NCI-H187 (cell line): ENCODE results near the gene RDH5.

Experiments used
- DNase-seq, 2 experiments: peaks; one replicate each; lab custom pipeline; 2025; lab: John Stamatoyannopoulos, UW

The RDH5 gene

DNA sequence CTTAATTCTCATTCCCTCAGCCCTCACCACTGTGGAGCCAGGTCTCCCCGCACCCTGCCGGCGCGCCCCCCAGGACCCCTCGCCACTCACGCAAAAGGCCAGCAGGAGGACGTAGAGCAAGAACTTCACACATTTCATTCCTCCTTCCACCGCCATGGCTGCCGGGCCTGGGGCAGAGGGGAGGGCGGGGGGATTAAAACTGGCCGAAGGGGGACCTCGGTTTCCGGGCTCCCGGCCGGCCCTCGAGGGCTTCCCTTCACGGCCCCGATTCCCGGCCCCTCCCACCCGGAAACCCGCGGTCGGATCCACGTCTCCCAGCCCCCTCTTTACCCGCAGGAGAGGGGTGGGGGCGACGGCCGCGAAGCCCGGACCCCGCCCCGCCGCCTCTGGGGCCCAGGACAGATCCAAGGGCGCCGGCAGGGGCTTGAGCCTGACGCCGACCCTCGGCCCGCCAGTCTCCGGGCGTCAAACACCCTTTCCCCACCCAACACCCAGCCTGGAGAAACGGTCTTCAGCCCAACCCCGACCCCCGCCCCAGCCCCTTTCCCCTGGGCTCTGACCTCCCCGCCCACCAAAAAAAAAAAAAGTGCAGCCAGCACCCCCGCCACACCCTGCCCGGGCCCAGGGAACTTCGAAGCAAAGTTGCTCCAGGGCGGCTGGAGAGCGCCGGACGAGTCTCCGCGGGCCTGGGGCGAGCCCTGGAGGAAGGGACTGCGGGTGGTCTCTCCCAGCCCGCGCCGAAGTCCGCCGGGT, 8.2 kb downstream of the RDH5 start:
- DNase-seq, result no peak

DNA sequence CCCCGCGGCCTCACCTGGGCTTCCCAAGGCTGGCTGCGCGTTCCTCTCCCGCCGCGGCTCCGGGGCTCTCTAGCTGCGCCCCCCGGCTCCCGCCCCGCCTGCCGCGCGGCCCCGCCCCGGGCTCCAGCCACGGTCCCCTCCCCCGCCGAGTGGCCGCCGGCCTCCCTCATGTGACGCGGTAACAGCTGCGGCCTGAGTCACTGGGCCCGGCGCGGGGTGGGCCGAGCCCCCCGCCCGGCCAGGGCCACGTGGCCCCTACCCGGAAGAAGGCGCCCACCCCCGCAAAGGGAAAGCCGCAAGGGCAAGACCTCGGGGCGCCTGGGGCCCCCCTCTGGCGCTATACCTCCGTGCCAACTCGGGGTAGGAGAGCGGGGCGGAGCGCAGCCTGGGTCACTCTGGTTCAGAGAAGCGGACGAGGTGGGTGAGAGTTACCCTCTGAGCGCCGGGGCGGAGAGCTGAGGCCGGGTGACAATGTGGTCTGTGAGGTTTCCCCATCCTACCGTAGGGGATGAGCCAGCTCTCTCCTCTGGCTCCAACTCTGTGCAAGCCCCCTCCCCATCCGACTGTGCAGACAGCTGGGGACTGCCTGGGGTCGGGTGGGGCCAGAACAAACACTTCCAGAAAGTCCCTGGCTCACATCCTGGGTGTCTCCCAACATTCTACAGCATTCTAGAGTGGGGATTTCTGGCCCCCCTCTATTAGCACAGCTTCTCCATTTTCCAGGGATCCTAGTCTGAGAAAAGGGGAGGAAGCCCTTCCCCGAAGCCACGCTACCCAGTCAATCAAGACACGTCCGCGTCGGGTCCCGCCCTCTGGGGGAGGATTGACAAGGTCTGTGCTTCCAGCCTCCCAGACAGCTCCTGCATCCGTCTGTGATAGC, 9.0 kb downstream of the RDH5 start, which contains the start of gene CD63:
TSS of gene CD63 (minus strand) at position 71 of the 880 bp plus-strand sequence. CDS start 668 bp downstream, outside the sequence.
- DNase-seq, result peak; percentile 78 to 79

DNA sequence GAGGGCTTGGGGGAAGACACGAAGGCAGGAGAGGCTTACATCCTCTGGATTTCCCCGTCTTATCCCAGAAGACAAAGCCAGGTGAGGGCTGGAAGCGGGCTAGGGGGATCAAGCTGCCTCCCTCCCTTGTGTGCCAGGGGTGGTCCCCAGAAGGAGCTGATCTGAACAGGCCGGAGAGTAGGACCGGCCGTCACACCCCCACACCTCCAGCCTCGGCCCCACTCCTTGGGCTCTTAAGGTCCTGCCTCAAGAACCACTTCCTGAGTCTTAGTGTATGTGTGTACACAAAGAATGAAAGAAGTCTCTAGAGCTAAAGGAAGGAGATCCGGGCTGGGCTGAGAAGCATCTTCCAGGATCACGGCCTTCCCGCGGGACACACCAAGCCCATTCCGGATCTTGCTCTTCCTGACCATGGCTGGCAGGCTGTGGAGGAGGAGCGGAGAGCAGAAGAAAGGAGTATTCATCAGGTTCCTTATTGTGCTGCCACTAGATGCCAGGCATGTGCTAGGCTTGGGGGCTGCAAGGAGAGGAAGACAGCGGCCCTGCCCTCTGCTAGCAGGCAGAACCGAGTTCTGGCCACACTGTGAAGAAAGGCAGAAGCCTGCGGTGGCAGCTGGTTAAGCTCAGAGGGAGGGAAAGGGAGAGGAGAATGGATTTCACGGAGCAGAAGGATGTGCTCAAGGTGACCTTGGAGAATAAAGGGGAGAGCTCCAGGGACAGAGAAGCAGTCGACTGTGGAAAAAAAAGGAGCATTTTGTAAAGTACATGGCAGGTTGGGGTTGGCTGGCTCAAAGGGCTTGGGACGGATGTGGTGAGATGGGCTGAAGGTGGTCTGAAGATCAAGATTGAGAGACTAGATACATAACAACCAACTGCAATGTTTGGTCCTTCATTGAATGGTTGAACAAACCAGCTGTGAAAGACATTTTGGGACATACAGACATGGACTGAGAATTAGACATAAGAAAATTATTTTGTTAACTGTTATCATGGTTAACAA, 9.9 kb downstream of the RDH5 start:
- no peak for DNase-seq

GRCh38 chr12:55732288-55732687, 12.1 kb downstream of the RDH5 start:
- no peak for DNase-seq

- DNase-seq, result no peak
Measured at GRCh38 chr12:55733021-55733555, 12.9 kb downstream of the RDH5 start.

DNA sequence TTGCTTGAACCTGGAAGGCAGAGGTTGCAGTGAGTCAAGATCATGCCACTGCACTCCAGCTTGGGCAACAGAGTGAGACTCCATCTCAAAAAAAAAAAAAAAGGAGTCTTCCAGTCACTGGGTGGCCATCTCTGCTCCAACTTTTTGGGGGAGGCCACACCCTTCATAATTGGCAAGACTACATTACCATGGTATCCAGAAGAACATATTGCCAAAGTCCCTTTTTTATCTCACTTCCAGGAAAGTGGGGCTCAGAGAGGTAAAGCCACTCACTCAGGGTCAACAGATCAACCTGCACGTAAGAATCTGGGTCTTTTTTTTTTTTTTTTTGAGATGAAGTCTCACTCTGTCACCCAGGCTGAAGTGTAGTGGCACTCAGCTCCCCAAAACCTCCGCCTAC, 13.7 kb downstream of the RDH5 start:
- DNase-seq, result no peak

DNA sequence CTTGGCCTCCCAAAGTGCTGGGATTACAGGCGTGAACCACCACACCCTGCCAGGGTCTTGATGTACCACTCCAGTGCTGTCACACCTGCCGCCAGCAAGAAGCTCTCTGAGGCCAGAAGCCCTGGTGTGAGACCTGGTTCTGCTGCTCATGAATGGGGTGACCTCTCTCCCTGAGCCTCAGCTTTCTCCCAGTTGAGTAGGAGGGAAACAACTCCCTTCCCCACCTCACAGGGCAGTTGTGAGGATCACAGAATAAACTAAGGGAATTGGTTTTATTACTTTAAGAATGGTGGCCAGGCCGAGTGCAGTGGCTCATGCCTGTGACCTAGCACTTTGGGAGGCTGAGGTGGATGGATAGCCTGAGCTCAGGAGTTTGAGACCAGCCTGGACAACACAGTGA, 14.4 kb downstream of the RDH5 start:
- DNase-seq, result no peak

- DNase-seq, result no peak
Measured at GRCh38 chr12:55736076-55736475, 15.9 kb downstream of the RDH5 start.

DNA sequence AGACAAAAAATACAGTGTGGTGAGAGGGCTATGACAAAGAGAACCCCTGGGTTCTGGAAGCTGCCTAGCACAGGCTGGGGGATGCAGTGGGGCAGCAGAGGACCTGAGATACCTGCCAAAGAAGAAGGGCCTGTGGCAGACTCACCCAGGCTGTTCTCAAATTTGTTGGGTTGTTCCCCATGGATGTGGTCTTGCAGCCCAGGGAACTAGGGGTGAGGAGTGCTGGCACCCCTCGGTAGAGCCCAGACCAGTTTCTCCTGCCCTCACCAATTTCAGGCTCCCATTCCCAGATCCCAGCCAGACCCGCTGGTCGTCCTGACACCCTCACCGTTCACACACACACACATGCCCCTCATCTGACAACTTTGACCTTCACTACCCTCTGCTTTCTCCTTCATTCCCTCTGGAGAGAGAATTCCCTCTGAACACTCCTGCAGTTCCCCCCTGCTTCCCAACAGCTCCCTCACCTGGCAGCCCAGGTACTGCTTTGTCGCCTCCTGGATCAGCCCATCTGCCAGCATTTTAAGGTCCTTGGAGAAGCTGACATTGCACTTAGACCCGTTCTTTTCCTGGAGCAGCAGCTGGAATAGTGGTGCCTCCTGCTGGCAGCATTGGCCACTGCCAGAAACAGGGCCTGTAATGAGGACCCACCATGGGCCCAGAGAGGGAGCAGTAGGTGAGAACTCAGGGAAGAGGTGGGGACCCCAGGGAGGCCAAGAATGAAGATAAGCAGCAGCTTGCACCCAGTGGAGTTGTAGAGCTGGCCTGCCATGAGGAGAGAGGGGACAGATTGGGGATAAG, 16.8 kb downstream of the RDH5 start:
- DNase-seq, result peak; percentile 70 to 72

DNA sequence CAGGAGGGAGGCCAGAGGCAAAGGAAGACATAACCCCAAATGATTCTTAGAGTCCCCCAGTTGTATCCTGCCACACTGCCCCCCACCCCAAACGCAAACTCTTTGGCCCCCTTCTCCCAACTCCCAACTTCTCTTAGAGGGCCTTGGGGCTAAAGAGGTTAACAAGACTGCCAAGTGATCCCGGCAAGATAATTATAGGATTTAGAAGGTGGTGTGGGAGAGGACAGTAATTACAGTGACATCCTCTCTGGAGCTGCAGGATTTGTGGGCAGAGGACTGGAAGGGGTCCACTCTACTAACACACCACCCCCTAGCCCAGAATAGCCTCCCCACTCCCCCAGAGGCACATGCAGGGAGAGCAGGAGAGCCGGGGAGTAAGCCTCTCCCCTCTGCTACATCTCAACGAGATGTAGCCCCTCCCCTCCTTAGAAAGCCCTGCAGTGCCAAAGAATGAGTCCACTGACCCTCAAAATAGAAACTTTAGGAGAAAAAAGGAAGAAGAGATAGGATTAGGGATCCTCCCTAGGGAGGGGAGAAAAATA, 17.5 kb downstream of the RDH5 start:
- no peak for DNase-seq

- DNase-seq, result peak; percentile 71 to 84
Measured at GRCh38 chr12:55738123-55739024, 18.2 kb downstream of the RDH5 start.

GRCh38 chr12:55739025-55739378, 18.8 kb downstream of the RDH5 start:
- no peak for DNase-seq

DNA sequence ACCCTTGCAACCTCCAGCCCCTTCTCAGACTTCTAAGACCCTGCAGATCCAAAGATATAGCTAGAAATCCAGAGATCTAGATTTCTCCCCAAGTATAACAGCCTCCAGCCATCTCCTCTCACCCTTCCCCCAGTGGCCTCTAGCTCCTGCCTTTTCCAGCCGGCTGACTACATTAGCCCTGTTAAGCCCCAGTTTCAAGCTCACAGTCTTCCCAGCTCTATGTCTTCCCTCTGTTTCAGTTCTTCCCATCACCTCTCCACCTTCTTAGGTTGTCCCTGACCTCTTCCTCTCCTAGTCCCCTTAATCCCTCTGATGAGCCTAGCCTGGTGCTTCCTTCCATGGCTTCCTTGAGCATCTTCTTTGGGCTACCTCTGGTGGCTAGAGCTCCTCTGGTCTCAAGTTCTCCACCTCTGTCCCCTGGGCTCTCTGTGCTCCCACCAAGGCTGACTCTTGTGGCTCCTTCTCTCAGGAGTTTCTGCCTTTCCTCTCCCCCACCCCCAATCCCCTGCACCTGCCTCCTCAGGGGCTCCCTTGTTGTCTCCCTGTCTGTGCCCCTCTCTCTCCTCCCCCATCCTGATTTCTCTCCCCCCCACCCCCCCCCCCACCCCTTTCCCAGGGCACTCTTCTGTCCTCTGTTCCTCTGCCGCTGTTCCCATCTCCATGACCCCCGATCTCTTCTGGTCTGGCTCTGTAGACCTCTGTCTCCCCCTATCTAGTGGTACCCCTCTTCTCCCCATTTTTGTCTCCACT, 21.9 kb downstream of the RDH5 start:
- DNase-seq, result no peak

GRCh38 chr12:55742719-55743405, 22.7 kb downstream of the RDH5 start, which contains the start of gene GDF11:
Gene GDF11, plus strand, starts transcription at chr12:55743122. Its CDS starts 195 bp downstream, at chr12:55743317.
- peak; percentile 72 to 79 for DNase-seq

GRCh38 chr12:55743406-55744339, 23.5 kb downstream of the RDH5 start:
- DNase-seq, result peak in 1 of 2 experiments; percentile 47

DNA sequence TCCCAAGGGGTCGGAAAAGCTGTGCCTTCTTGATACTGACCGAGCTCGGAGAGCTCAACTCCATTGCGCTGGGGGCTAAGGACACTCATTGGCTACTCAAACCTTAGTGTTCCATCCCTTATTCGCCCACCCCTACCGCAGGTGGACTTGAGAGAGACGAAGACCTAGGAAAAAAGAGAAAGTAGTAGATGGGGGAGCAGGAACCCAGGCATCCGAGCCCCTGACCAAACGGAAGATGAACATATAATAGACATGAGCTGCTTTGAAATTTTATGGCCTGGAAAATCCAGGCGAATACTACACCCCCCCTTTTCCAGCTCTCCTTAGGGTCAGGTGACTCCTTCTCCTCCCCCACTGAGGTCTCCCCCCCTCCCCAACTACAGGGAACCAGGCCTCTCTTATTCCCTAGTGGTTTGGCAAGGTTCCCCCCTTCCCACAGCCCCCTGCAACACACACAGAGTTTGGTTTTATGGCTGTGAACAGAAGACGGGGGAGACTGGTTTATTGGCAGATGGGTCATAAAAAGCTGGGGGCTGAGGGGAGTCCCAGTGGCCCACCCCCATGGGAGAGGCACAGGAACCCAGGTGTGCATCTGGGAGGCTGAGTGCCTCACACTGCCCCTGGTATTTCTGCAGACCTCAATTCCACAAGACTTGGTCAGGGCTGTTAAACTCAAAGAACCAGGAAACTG, 24.3 kb downstream of the RDH5 start:
- peak in 1 of 2 experiments; percentile 24 for DNase-seq
